MV-4-11 (cell line): ENCODE measurements around the gene TRAF3.
A peak's percentile ranks its signal among the peaks of the same experiment; 100 is the strongest.

Experiments used
- DNase-seq: peaks from one replicate; lab custom pipeline; 2025; lab: John Stamatoyannopoulos, UW

Gene TRAF3

DNA sequence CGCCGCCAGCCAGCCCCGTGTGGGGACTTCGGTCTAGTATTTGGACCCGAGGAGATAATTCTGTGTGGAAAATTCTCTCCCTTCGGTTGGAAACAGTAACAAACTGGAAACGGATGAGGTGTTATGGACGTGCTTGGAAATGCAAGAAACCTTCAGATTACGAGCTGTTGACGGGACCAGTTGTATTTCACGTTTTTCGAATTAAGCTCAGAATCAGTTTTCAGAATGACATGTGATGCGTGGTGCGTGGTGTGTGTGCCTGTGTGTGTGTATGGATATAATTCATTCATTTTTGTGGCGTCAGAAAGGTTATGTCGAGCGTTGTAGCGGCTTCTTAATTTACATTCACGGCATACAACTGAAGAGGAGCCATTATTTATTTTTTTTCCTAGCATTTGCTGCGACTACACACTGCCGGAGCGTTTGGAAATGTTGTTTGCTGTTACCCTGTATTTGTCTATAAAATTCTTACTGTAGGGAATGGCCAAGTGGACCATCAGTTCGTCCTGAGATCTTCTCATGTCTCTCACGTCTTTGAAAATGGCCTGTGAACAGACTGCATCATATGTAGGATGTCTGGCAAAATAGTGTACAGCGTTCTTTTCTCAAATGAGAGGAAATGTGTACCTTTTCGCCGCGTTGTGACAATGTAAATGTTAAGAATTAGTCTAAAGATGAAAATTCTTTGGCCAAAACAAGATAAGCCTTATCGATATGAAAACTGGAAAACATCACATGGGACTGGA lies 1.3 kb downstream of the TRAF3 start:
- no peak for DNase-seq

DNA sequence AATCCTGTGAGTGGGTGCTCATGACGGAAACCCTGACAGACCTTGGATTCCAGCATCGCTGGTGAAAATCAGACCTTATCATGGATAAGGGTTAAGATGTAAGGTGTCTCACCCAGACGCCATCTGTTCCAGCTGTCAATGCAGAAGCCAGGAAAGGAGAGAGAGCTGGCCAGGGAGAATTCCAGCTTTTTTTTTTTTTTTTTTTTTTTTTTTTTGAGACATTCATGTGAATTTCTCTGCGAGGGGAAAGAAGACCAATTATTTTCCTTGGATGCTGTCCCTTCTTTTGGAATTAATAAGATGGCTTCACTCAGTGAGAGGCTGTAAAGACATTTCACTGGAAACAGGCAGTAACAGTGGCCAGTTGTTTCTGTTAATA lies 1.8 kb downstream of the TRAF3 start:
- no peak for DNase-seq

DNA sequence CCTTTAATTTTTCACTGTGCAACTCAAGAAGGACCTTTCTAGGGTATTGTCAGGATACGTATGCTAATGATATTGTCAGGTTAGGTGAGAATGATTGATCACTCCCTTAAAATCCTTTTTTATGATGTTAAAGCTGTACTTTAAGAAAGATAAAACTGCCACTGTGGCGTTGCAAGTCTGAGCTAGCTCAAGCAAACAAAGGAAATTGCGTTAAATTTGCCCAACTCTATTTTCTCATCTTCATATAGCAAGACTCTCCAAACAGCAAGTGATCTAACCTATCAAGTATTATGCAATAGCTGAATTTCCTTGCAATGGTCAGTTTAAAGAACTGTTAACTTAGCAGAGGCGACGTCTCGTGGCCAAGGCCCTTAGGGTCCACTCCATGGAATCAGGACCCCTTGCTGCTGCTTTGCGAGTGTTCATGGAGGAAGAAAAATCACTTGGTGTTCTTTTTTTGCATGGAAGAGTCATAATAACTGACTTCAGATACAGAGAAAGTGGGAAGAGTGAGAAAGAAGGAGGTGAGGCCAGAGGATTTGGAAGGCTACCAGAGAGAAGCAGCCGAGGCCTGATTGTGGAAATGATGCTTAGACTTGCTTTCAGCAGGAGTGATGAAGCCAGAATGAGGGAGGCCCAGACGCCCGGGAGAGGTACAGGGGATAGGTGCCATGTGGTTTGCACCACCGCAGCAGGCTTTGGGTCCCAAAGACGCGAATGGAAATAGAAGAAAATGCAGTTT lies 2.5 kb downstream of the TRAF3 start:
- DNase-seq: peak; percentile 49

DNA sequence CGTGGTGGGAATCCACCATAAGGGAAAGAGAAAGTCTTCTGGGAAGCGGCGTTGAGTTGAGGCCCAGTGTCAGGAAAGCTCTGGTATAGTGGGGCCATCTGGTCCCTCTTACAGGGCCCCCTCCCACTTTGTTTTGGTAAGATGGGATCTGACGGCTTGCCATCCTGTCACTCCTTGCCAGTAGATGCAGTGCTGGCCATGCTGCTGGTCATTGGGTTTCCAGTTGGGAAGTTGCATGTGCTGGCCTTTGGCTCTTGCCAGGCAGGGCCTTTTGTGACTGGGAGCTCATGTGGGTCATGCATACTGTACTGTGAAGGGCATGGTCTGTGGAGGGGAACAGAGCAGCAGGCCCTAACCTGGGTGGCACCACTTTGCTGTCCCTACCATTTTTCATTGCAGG lies 3.8 kb downstream of the TRAF3 start:
- no peak for DNase-seq

DNA sequence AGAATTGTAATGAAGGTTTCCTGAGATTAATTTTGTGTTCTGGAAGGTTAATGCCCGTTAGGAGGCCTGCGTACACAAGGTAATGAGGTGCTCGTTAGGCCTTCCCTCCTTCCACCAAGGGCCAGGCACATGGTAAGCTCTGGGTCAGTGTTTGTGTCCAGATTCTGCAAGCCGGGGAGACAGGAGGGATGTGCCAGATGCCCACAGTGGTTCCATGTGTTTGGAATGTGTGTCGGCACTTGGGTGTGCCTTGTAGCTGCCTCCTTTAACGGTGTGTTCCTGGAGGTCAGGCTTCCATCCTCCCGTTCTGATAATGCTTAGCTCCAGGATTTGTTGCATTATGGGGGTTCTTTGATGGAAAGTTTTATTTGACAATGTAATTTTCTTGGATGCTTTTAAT lies 5.7 kb downstream of the TRAF3 start:
- no peak for DNase-seq

GRCh38 chr14:102784892-102785594 lies 7.8 kb downstream of the TRAF3 start:
- no peak for DNase-seq

GRCh38 chr14:102785595-102785963 lies 8.3 kb downstream of the TRAF3 start:
- no peak for DNase-seq

- DNase-seq: no peak
Measured at GRCh38 chr14:102786768-102787167, 9.5 kb downstream of the TRAF3 start.

DNA sequence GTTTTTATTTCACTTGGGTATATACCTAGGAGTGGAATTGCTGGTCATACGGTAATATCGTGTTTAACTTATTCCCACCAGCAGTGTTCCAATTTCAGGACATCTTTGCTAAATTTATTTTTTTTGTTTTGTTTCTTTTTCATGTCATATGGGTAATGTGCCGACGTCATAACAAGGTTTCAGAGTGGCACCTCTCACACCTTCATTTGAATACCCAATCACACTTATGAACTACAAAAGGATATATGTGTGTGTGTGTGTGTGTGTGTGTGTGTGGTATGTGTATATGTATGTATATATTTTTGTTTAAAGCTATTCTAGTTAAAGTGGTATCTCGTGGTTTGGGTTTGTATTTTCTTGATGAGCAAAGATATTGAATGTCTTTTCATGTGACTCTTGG lies 12.1 kb downstream of the TRAF3 start:
- DNase-seq: no peak

DNA sequence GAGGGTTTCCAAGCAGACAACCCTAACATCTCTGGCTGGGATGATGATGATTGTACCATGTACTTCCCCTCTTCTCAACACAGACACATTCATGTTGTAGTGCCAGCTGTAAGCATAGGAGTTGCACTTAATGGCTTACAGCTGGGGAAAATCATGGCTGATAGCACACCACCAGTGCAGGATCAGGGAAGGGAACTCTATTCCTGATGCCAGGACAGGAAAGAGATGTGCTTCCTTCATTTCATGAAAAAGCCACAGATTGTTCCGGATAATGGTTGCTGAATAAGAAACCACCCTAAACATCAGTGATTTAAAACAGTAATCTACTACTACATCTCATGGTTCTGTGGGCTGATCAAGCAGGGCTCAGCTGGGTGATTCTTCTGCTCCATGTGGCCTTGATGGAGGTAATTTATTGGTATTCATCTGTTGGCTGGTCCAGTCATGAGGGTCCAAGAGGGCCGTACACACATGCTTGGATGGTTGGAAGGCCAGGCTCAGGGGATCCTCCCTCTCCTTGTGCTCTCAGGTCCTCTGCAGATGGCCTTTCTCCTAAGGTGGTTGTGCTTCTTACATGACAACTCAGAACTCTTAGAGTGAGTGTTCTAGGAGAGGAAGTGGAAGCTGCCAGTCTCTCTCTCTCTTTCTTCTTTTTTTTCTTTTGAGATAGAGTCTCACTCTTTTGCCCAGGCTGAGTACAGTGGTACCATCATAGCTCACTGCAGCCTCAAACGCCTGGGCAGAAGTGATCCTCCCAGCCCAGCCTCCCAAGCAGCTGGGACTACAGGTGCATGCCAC lies 16.5 kb downstream of the TRAF3 start:
- peak; percentile 29 for DNase-seq

DNA sequence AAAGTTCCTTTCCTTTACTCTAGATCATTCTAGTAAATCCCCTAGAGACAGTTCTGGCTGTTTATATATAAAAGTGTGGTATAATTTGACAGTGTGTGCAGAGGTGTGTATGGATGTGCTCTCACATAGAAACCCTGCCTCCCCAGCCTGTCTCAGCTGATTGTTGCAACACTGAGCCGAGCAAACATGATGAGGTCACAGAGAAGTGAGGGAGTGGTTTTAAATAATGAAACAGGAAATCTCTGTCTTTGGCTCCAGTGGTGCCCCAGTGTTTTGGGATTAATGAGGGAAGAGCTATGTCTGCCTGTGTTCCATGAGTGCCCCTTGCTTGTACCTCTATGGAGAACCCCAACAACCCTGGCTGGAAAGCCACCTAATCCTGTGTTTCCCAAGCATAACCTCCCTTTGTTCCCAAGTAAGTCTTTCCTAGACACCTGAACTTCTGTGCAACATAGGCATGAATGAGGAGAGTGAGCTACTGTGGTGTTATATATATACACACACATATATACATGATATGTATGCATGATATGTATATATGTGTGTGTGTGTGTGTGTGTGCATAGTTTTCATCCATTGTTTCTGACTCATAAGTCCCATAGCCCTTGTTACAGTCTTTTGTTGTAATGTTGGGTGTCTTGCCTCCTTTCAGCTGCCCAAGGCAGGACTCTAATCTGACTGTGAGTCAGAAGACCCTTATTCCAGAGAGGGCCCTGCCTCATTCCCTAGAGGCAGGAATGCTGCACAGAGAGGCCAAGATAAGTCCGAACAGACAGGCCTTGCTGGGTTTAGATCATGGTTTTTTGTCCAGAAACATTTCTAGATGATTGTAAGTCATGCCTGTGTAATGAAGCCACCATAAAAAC lies 18.0 kb downstream of the TRAF3 start:
- DNase-seq: peak; percentile 76

DNA sequence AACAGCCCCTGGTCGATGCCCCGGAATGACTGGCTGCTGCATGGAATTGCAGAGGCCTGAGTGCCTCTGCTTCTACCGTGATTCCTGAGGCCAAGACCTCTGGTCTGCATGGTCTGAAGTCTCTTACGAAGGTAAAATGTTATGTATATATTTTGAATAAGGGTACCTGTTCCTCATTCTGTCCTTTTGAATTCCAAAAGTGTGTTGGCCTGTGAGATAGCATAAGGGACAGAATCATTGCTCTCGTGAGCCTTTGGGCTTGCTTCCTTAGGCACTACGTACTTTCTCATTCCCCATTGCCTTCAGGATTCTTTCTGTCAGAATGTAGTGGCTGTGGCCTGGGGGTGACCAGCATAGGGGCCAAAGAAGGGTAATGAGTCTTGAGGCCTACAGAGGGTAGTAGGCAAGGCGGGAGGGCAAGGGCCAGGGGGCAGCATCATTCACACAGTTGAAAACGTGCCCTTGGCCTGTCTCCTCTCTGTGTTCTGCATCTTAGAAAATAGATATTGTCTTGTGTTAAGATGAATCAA lies 19.5 kb downstream of the TRAF3 start:
- DNase-seq: no peak

GRCh38 chr14:102798926-102799325 lies 21.7 kb downstream of the TRAF3 start:
- DNase-seq: no peak

- no peak for DNase-seq
Measured at GRCh38 chr14:102799684-102800562, 22.7 kb downstream of the TRAF3 start.

- DNase-seq: no peak
Measured at GRCh38 chr14:102802834-102803523, 25.7 kb downstream of the TRAF3 start.

GRCh38 chr14:102804858-102805257 lies 27.6 kb downstream of the TRAF3 start:
- DNase-seq: no peak

DNA sequence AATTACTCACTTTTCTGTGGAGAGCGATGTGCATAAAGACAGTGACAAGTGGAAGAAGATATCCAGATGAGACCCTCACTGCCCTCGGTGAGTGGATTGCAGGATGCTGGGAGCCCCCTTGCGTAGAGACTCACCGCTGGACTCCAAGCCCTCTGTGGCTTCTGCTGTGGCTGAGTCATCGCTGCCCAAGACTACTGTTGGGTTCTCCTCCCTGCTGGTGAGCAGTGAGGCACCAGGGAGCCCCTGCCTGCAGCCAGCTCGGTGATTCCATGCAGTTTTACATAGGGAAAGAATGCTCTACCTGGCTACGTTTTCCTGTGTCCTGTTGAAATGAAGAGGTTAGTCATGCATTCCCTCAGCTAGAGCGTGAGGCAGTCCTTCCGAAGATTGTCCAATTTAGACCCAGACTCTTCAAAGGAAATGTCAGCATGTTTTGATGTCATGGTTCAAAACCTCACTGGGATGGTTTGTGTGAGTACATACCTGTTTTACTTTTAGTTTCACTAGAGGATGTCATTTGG lies 28.2 kb downstream of the TRAF3 start:
- DNase-seq: peak; percentile 41

DNA sequence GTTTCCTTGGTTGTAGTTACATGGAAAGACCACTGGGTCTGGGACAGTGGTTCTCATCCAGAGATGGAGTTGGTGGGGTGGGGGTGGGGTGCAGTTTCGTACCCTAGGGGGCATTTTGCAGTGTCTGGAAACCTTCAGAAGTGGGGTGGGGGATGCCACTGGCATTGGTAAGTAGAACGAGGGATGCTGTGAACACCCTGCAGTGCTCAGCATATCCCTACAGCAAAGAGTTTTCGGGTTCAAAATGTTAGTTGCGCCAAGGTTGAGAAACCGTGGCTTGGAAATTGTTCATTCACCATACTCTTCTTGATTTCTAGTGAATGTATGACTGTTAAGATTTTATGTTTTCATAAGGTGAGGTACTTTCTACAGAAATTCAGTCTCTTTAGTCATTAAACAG lies 28.7 kb downstream of the TRAF3 start:
- no peak for DNase-seq

DNA sequence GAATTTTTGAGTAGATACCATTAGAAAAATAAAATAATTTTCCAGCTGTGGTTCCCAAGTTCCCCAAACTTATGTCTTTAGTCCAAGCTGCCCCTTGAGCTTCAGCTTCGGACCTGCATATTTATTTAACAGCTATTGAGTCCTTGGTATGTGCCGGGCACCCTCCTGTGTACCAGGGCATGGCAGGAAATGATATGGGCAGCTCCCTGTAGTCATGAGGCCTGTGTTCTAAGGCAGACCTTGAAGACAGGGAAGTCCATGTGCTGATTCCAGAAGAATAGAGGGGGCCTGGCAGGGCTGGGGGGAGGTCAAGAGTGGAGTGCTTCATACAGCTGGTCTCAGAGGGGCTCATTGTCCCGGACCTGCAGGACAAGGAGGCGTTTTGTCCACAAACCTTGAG lies 29.2 kb downstream of the TRAF3 start:
- DNase-seq: no peak
